GM12875 (cell line): ENCODE results near the gene GAB1.
"Not testable (repeated sequence)": the region's sequence is repeated elsewhere in the genome, so short reads cannot be mapped to it uniquely, and the experiment has no call there.

ENCODE experiments used
- H3K4me3 ChIP-seq: one replicate; pipeline ENCODE4 v1.5.1; 2011; ENCODE audit warnings: low read depth, low read length, control low read depth
- TF ChIP-seq, protein P1 (sequence below): IDR thresholded peaks from 2 replicates; pipeline ENCODE4 v1.5.1; 2011; ENCODE audit warnings: low read depth, mild to moderate bottlenecking, control low read depth, inconsistent platforms, low read length, moderate library complexity, borderline replicate concordance; ENCODE audit not compliant: insufficient read depth

Gene GAB1

DNA sequence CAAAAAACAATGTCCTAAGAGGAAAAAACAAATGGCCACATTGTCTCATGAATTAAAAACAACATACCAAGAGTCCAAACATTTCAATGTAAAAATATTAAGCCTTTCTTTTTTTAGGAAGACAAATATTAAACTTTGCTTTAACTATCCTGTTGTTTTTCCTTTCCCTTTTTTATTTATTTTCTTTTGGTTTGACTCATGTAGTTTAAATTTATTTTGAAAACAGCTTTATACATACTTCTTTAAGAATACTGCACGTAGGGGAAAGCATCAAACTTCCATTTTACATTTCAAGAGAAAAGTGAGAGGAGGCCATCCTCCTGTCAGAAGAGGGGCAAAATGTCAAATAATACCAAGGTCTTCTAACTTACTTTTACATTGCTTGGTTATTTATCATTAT, 8.7 kb downstream of the GAB1 start:
- TF ChIP-seq, protein P1, sequence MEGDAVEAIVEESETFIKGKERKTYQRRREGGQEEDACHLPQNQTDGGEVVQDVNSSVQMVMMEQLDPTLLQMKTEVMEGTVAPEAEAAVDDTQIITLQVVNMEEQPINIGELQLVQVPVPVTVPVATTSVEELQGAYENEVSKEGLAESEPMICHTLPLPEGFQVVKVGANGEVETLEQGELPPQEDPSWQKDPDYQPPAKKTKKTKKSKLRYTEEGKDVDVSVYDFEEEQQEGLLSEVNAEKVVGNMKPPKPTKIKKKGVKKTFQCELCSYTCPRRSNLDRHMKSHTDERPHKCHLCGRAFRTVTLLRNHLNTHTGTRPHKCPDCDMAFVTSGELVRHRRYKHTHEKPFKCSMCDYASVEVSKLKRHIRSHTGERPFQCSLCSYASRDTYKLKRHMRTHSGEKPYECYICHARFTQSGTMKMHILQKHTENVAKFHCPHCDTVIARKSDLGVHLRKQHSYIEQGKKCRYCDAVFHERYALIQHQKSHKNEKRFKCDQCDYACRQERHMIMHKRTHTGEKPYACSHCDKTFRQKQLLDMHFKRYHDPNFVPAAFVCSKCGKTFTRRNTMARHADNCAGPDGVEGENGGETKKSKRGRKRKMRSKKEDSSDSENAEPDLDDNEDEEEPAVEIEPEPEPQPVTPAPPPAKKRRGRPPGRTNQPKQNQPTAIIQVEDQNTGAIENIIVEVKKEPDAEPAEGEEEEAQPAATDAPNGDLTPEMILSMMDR, result no peak
- no peak overlapping the region for H3K4me3 ChIP-seq

DNA sequence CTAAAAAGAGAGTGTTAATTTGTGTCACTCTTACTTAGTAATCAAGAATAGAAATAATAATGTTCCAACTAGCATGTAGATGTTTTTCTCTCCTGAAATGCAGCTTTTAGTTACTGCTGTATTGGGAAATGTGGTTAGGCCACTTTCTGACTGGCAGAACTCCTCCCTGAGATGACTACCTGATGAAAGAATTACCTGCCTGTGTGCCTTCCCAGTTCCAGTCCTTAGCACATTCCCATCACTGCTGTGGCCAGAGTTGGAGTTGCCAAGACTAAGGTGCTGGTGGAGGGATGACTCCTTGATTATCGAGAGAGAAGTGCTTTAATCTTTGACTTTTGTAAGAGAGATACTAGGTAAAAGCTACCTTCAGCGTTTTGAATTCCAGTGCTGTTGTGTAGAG, 9.5 kb downstream of the GAB1 start:
- no peak overlapping the region for H3K4me3 ChIP-seq
- TF ChIP-seq, protein P1, result no peak

GRCh38 chr4:143347484-143348111, 10.9 kb downstream of the GAB1 start:
- H3K4me3 ChIP-seq, result no peak overlapping the region
- TF ChIP-seq, protein P1, result no peak

DNA sequence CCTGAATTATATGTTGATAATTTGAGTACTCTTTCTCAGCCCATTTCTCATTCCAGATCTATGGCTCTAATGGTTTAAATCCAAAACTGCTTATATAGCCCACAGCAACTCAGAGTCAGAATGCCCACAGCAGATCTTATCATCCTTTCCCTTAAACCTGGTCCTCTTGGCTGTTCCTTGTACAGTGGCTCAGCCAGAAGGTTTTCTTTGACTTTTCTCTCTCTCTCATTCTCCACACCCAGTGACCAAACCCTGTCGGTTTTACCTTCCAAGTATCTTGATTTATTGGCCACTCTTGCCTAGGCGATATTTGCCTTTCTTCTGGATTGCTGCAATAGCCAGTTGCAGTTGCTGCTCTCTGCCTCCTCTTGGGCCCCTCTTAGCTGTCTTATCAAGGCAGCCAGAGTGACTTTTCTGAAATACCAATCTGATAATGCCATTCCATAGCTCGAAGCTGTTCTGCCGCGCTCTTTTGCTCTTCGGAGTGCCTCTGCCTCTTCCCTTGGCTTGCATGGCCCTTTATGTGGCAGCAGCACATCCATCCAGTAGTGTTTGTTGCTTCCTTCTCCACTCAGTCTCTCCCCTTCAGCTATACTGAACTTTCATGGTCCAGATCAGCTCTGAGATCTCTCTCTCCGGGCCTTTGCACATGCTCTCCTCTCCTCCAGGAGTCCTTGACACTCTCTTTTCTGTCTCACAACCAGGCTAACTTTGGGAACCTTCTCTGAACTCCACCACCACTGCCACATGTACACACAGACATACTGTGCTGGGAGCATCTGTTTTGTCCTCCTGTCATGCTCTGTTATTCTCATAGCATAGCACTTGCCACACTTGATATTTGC, 11.8 kb downstream of the GAB1 start:
- no peak overlapping the region for H3K4me3 ChIP-seq
- TF ChIP-seq, protein P1, result no peak

- not testable (repeated sequence) for H3K4me3 ChIP-seq
Observed at GRCh38 chr4:143349858-143350527, 13.3 kb downstream of the GAB1 start.

GRCh38 chr4:143351149-143351691, 14.5 kb downstream of the GAB1 start:
- TF ChIP-seq, protein P1, result no peak
- H3K4me3 ChIP-seq, result no peak overlapping the region

DNA sequence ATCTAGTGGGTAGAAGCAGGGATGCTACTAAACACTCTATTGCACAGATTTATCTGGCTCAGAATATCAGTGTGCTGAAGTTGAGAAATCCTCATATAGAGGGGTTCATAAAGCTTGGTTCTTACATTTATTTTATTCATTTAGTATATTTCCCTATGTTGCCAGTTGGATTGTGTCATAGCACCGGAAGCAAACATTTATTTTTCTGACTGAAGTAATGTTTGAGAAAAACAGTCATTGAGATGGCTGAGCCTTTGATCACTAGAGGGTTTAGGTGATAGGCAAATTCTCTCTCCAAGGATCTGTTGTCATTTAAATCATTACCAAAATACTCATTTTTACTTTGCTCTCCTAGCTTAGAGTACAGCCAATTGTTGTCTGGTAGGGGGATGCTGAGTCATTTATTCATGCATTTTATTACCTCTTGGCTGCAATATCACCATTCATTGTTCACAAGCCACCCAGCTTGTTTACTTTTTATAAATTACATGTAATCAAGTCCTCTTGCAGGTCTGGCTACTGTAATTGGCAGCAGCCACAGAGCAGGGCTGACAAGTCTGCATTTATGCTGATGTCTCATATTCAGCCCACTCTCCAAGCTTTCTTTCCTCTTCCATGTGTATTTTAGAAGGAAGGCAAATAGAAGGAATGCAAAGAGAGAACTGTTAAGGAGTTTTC, 15.2 kb downstream of the GAB1 start:
- TF ChIP-seq, protein P1, result no peak

More for the DNA sequence above, 15.2 kb downstream of the GAB1 start:
- H3K4me3 ChIP-seq, result no peak overlapping the region
